ENCODE data around the gene UTP4.
"Not testable (repeated sequence)": the region's sequence is repeated elsewhere in the genome, so short reads cannot be mapped to it uniquely, and the experiment has no call there.

- TF ChIP-seq CTCF, POLR2A (IDR thresholded peaks at IDR 0.05): not testable (repeated sequence)
Measured at GRCh38 chr16:69139464-69139863, 7.0 kb downstream of the UTP4 start.

Data from adrenal gland (tissue), 5 donors.